Lung microvascular endothelial cell (primary cell): Measurements from ENCODE around the gene PLXDC1. TPM values are rescaled to one million over a fixed set of nuclear protein-coding genes. Genes with fewer than 3 reads are reported as not detected.
"Not testable (repeated sequence)": the region's sequence is repeated elsewhere in the genome, so short reads cannot be mapped to it uniquely, and the experiment has no call there.

Experiments used
- DNase-seq, 2 donors: peaks; one replicate each; pipeline versions ENCODE4 v3.0.0 to v3.0.0-alpha.2; 2010; ENCODE audit warnings: low read depth in 2 of 2
- total RNA-seq: library from RNA; depleted of rRNA; stranded (reverse); fragments of >200 nt; gene quantifications from 2 replicates; pipeline ENCODE4 v1.2.1, GENCODE V29; 2014

PLXDC1 gene
- total RNA-seq, 1 donor from 2014 or later, result not detected

GRCh38 chr17:39155654-39156053 lies 4.2 kb upstream of the PLXDC1 start:
- DNase-seq, result no peak

- DNase-seq, result peak; percentile 91
Observed at GRCh38 chr17:39153599-39154051, 2.2 kb upstream of the PLXDC1 start.

GRCh38 chr17:39151943-39152818 lies 744 bp upstream of the PLXDC1 start:
- no peak for DNase-seq

DNA sequence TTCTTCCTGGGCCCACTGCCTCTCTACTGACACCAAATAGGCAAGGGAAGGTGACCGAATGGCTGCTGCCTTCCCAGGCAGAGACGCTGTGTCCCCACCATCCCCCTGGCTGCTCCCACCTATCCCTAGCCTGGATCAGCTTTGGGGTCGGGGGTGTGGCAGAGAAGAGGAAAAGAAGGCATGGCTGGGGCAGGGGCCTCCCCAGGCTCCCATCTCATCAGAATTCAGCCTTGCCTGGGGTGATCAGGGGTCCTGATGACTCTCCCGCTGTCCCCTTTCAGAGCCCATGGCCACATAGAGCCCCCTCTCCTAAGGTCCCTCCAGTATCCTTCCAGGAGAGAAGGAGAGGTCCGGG lies 665 bp downstream of the PLXDC1 start:
- DNase-seq, result no peak

DNA sequence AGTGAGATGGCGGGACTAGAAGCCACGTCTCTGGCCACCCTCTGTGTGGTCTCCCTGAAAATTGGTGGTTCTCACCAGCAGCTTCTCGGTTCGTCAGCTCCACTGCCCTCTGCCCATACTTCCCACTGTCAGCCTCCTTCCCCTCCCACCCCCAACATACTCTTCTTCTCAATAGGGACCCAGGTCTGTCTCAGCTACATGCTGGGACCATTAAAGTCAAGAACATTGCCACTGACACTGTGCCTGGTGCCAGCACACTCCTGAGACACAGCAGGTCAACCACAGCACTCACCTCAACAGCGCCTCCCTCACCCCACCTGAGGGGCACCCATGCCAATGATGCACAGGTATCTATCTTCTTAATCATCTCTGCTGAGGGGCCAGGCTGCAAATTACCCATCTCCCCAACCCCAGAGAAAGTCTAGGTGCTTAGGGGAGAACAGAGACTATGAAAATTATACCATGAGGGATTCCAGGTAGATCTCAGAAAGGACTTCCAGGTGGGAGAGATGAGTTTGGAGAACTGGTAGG lies 1.3 kb downstream of the PLXDC1 start:
- DNase-seq, result no peak

GRCh38 chr17:39147221-39148185 lies 3.9 kb downstream of the PLXDC1 start:
- no peak for DNase-seq

DNA sequence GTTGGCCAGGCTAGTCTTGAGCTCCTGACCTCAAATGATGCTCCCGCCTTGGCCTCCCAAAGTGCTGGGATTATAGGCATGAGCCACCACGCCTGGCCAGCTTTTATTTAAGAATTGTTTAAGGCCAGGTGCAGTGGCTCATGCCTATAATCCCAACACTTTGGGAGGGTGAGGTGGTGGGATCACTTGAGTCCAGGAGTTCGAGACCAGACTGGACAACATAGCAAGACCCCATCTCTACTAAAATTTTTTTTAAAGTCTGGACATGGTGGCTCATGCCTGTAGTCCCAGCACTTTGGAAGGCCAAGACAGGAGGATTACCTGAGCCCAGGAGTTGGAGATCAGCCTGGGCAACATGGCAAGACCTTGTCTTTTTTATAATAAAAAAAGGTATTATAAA lies 5.2 kb downstream of the PLXDC1 start:
- no peak for DNase-seq

- DNase-seq, result no peak
Observed at GRCh38 chr17:39145143-39145542, 6.3 kb downstream of the PLXDC1 start.

DNA sequence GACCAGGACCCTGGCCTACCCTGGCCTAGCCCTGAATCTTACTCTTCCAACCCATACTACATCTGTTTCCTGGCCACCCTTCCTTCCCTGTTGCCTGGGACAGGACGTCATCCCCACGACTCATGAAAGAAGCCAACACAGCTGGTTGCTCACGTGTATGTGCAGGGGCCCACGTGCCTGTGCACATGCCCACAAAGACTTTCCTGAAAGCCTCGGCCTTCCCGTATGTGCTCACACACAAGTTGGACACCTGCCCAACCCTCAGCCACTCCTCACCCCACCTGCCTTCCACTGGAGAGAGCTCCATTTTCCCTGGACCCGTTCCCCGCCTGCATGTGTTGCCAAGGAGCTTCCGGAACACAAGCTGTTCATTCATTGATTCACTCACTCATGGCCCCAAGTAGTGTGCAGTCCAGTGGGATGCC lies 7.0 kb downstream of the PLXDC1 start:
- DNase-seq, result peak; percentile 55 to 95

GRCh38 chr17:39143552-39144093 lies 7.8 kb downstream of the PLXDC1 start:
- DNase-seq, result no peak

DNA sequence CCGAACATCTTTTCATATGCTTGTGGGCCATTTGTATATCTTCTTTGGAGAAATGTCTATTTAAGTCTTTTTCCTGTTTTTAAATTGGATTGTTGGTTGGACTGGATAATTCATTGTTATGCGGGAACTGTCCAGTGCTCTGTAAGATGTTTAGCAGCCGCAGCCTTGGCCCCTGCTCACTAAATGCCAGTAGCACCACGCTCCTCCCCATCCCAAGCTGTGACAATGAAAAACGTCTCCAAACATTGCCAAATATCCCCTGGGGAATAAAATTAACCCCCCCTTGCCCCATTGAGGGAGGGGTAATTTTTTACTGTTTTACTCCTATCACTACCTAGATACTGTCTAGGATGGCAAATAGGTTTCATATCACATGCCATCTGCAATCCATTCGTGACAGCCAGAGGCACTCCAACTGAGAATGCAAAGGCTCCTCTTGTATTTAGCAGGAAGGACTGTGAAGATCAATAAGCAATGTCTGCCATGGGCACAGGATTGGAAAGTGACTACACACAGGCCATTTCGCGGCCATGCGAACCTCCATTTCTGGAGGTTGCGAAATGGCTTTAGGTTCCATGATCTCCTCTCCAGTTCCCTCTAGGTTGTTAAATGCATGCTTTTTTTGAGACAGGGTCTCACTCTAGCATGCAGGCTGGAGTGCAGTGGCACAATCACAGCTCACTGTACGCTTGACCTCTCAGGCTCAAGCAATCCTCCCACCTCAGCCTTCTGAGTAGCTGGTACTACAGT lies 9.3 kb downstream of the PLXDC1 start:
- DNase-seq, result no peak

DNA sequence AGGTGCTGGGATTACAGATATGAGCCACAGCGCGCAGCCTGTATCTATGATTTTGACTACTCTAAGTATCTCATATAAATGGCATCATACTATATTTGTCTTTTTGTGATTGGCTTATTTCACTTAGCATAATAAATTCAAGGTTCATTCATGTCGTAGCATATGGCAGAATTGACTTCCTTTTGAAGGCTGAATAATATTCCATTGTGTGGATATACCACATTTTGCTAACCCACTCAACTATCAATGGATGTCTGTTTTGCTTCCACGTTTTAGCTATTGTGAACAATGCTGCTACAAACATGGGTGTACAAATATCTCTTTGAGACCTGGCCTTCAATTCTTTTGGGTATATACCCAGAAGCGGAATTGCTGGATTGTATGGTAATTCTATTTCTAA lies 10.1 kb downstream of the PLXDC1 start:
- DNase-seq, result no peak

DNA sequence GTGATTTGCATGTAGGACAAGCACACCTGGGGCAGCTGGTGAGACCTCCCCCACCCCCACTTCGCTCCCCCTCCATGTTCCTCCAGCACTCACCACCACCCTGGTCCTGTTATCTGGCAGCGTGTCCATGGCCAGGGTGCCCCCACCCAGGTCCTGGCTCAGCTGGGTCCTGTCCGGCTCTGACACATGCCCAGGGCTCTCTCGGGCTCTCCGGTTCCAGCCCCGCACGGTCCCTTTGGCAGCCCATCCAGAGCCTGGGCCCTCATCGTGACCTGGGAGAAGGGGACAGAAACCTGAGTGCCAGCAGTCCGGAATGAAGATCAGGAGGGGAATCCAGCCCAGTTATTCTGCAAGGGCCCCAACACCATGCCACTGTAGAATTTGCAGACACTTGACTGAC lies 11.9 kb downstream of the PLXDC1 start:
- DNase-seq, result no peak

GRCh38 chr17:39139161-39139511 lies 12.3 kb downstream of the PLXDC1 start:
- DNase-seq, result no peak

- no peak for DNase-seq
Observed at GRCh38 chr17:39138431-39139160, 12.8 kb downstream of the PLXDC1 start.

GRCh38 chr17:39134878-39135277 lies 16.6 kb downstream of the PLXDC1 start:
- DNase-seq, result no peak

DNA sequence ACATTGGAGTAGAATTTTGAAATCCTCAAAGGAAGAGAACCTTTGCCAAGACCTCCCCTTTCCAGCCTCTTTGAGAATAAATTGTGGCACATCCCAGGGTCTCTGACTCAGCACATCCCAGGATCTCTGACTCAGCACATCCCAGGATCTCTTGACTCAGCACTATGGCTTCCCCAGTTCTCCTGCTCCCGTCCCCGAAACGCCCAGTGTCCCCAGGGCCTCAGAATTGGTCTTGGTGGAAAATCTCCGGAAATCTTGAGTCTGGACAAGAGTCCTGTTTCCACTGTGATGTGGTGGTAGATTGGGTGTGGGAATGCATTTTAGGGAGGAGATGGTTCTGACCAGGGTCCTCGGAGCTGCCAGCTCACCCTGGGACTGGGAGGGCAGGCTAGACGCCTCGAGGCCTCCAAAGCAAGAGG lies 19.2 kb downstream of the PLXDC1 start:
- DNase-seq, result peak in 1 of 2 donors; percentile 22

DNA sequence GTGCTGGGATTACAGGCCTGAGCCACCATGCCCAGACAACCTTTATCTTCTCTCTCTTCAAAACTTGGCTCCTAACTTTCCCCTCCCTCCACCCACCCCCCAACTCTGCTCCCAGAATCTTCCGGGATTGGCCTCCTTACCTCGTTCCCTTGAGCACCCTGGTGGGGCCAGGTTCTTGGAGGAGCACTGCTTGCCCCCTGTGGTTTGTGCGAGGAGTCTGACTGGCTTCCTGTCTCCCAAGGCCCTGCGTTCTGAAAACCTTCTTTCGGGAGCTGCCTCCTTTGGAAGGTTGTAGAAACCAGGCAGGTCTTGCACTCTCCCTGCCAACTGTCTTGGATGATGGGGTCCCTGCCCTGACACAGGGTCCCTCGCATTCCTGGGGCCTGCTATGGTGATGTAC lies 19.8 kb downstream of the PLXDC1 start:
- DNase-seq, result no peak

DNA sequence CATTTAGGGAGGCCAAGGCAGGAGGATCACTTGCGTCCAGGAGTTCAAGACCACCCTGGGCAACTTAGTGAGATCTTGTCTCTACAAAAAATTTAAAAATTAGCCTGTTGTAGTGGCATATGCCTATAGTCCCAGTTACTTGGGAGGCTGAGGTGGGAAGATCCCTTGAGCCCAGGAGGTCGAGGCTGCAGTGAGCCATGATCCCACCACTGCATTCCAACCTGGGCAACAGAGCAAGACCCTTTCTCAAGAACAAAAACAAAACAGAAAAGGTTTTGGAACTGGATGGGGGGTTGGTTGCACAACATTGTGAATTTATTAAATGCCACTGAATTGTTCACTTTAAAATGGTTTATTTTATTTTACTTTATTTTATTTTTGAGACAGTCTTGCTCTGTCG lies 21.2 kb downstream of the PLXDC1 start:
- no peak for DNase-seq

- not testable (repeated sequence) for DNase-seq
Observed at GRCh38 chr17:39129544-39129943, 21.9 kb downstream of the PLXDC1 start.
